ENCODE data around the gene THAP11. TPM values are rescaled to one million over a fixed set of nuclear protein-coding genes. Genes with fewer than 3 reads are reported as not detected.

Gene THAP11
- total and polyA plus RNA-seq, 2 of the 13 experiments (the other 11 are each of a cell fraction or from before 2014, with no cell fraction given) = 44.2 to 53.4 TPM

- ATAC-seq = peak; percentile 73
- H4K20me1 ChIP-seq (ENCODE audit: insufficient read depth, low read length) = no peaks in the 10 kb centered on the region
- BruUV-seq (replicated peaks) = no TSS peak
- no peaks in the 10 kb centered on the region for H3K9me3 ChIP-seq (ENCODE audit: low read length)
- H3K9ac ChIP-seq (ENCODE audit: insufficient read depth, low read depth, low read length) = no peak overlapping the region
- DNase-seq (ENCODE audit: low spot score) = peak; percentile 67
- peak overlapping the region; percentile 36 for H3K27ac ChIP-seq (ENCODE audit: extremely low read length, insufficient read depth, low read length)
- POLR2A ChIA-PET = interaction anchor here (1.2 to 3.3 kb wide), 8 partner anchors 10 to 157 kb away, joined by 3 to 22 read pairs (median 4); partner anchors contain the start of genes LCAT, PSKH1 and PSMB10
- FAIRE-seq = peak; percentile 77
- peak overlapping the region; percentile 8; the same call in 1 of the 2 replicates for H3K4me2 ChIP-seq (ENCODE audit: low read depth, low read length)
- 47% methylated on average over 6 of the region's 6 CpGs for WGBS (ENCODE audit: low lambda C conversion rate)
- in situ Hi-C loops (cut with HindIII; ENCODE audit: extremely low pct_ligation_motif_present, low pct_unique_long_range_greater_than_20kb) = loop anchor here (10.0 kb wide), 1 partner anchor 161 kb away; no protein-coding TSS in a partner anchor
- H2AFZ ChIP-seq (ENCODE audit: low read length) = no peak overlapping the region
- intact Hi-C loops (cut with micrococcal nuclease; ENCODE audit: unreplicated experiment) = loop anchor here (1.0 to 5.0 kb wide), 2 partner anchors 45 to 159 kb away; no protein-coding TSS in a partner anchor
- H3K36me3 ChIP-seq (replicated peaks in 1 of 2; ENCODE audit: control insufficient read depth in 1 of 2, insufficient read depth in 2 of 2, low read length in 2 of 2) = peaks cover 47 to 72% of the 10 kb centered on the region in 2 experiments
- CTCF ChIA-PET (ENCODE audit: low intra/inter-chr PET ratio, low total read pairs) = interaction anchor here (1.2 to 5.3 kb wide), 9 partner anchors 33 to 211 kb away, joined by 3 to 63 read pairs (median 8); partner anchors contain the start of gene THAP11
- H3K4me1 ChIP-seq (ENCODE audit: insufficient read depth, low read length) = peaks cover 31% of the 10 kb centered on the region
- H3K79me2 ChIP-seq (ENCODE audit: insufficient read depth, low read length) = no peaks in the 10 kb centered on the region
- H3K4me3 ChIP-seq (replicated peaks in 1 of 3; ENCODE audit: insufficient read depth in 1 of 3, low read depth in 2 of 3, low read length in 3 of 3) = no peak overlapping the region
- H3K27me3 ChIP-seq (ENCODE audit: control insufficient read depth in 1 of 2, insufficient read depth in 2 of 2, low read length in 2 of 2) = no peaks in the 10 kb centered on the region
- TF ChIP-seq ARID3A (IDR thresholded peaks at IDR 0.05; ENCODE audit: low read depth, low read length) (no peak), MAX (IDR thresholded peaks at IDR 0.05) (no peak), ZNF710 (CRISPR knock-in tag; IDR thresholded peaks at IDR 0.05; ENCODE audit: borderline replicate concordance) (no peak), ZNF761 (CRISPR knock-in tag; conservative IDR thresholded peaks at IDR 0.05) (no peak), ZNF563 (CRISPR knock-in tag; IDR thresholded peaks at IDR 0.05) (0 out of 2 replicates have a peak, but pooled peaks have one; percentile 34), ZNF550 (CRISPR knock-in tag; IDR thresholded peaks at IDR 0.05; ENCODE audit: borderline replicate concordance) (no peak), ARID4A (CRISPR knock-in tag; IDR thresholded peaks at IDR 0.05; ENCODE audit: borderline replicate concordance) (peak; percentile 22; the same call in 1 of the 2 replicates), SIX4 (CRISPR knock-in tag; IDR thresholded peaks at IDR 0.05) (no peak), HNRNPLL (IDR thresholded peaks at IDR 0.05; ENCODE audit: low read depth, low read length, poor library complexity, severe bottlenecking) (no peak), TFDP2 (CRISPR knock-in tag; IDR thresholded peaks at IDR 0.05) (no peak)
These were observed 41.2 kb downstream of the THAP11 start for GRCh38 chr16:67883146-67883871.

Measured in HepG2 (cell line).